Measurements from ENCODE around the gene RBM19. TPM values are rescaled to one million over a fixed set of nuclear protein-coding genes. Genes with fewer than 3 reads are reported as not detected.

The RBM19 gene
- total RNA-seq: 23.2 and 24.3 TPM in 2 replicates

GRCh38 chr12:113965951-113966797 is at the start of gene RBM19:
Gene RBM19 (minus strand): TSS chr12:113966325. CDS start chr12:113966227, 98 bp downstream.

All from mesangial cell (primary cell).